K562 (cell line): ENCODE measurements around the gene AFF1. TPM values are rescaled to one million over a fixed set of nuclear protein-coding genes. Genes with fewer than 3 reads are reported as not detected.

Source experiments
- ATAC-seq: fragments of 200-7000 bp; cut with Tn5 transposase; 3 replicates; pipeline ENCODE4 v1.9.1; 2020; ENCODE audit warnings: moderate library complexity
- BruUV-seq: library from RNA; stranded (reverse); fragments of 400-500 nt; replicated peaks from 2 replicates; lab custom pipeline; 2021; lab: Mats Ljungman, UMichigan
- CTCF ChIA-PET: fragments of 300-600 bp; formaldehyde crosslinking; extraction: SDS; loops from one replicate; lab custom pipeline; 2021; ENCODE audit warnings: low intra/inter-chr PET ratio; lab: Yijun Ruan, JAX
- POLR2A ChIA-PET: fragments of 300-600, 350-650 bp; sonication (Branson Sonifier 250); formaldehyde crosslinking; extraction: SDS; loops from one replicate; lab custom pipeline; 2021; ENCODE audit warnings: antibody characterized with exemption, inconsistent platforms; lab: Yijun Ruan, JAX
- DNase-seq, 4 experiments: peaks; one replicate each; pipeline versions ENCODE4 v3.0.0 to v3.0.0-alpha.2; 2011 to 2018; ENCODE audit warnings: low spot score in 3 of 4, mixed read lengths in 3 of 4; ENCODE audit errors: extremely low read depth in 1 of 4
- FAIRE-seq: peaks from 2 replicates; lab custom pipeline; 2011; peaks lifted over from hg19 to GRCh38; lab: Jason Lieb, UNC
- H2AFZ ChIP-seq: 2 replicates; pipeline ENCODE4 v1.6.0; 2011; ENCODE audit warnings: low read depth, low read length, control low read depth, inconsistent platforms
- H3K27ac ChIP-seq: fragments of 200-600 bp; 3 replicates; pipeline ENCODE4 v1.8.0; 2011; ENCODE audit warnings: low read depth, mild to moderate bottlenecking, control low read depth, inconsistent platforms, low read length, moderate library complexity, mixed read lengths; ENCODE audit errors: extremely low read depth
- H3K27me3 ChIP-seq, 2 experiments: fragments of 300-600 bp in 1 of 2; 2 replicates in 1 of 2; 3 replicates in 1 of 2; pipeline versions ENCODE4 v1.6.0 to v1.8.0; 2011; ENCODE audit warnings: inconsistent platforms in 2 of 2, low read length in 2 of 2, mild to moderate bottlenecking in 1 of 2, mixed read lengths in 1 of 2, moderate library complexity in 1 of 2; ENCODE audit not compliant: control insufficient read depth in 2 of 2, insufficient read depth in 2 of 2
- H3K36me3 ChIP-seq: fragments of 300-600 bp; 3 replicates; pipeline ENCODE4 v1.8.0; 2011; ENCODE audit warnings: mild to moderate bottlenecking, low read length, inconsistent platforms; ENCODE audit not compliant: control insufficient read depth, insufficient read depth
- H3K4me1 ChIP-seq, 2 experiments: fragments of 200-600 bp in 1 of 2; replicated peaks in 1 of 2; 2 replicates in 1 of 2; 3 replicates in 1 of 2; pipeline versions ENCODE4 v1.5.1 to v1.8.0; 2011; ENCODE audit warnings: inconsistent platforms in 2 of 2, low read length in 2 of 2, mild to moderate bottlenecking in 1 of 2, mixed read lengths in 1 of 2, moderate library complexity in 1 of 2; ENCODE audit not compliant: control insufficient read depth in 2 of 2, insufficient read depth in 2 of 2
- H3K4me2 ChIP-seq: 2 replicates; pipeline ENCODE4 v1.6.1; 2011; ENCODE audit warnings: low read length, control low read depth, inconsistent platforms, mixed read lengths; ENCODE audit not compliant: insufficient read depth
- H3K4me3 ChIP-seq: fragments of 200-600 bp; sonication (generic), shearing (Covaris generic); 2 replicates; pipeline ENCODE4 v1.5.1; 2016; ENCODE audit warnings: control low read depth, inconsistent platforms
- H3K79me2 ChIP-seq: fragments of 200-600 bp; 3 replicates; pipeline ENCODE4 v1.8.0; 2011; ENCODE audit warnings: low read length, inconsistent platforms; ENCODE audit not compliant: control insufficient read depth, insufficient read depth
- H3K9ac ChIP-seq, 2 experiments: 2 replicates each; pipeline versions ENCODE4 v1.6.0 to v1.6.1; 2011; ENCODE audit warnings: low read depth in 2 of 2, low read length in 2 of 2, control low read depth in 1 of 2, inconsistent platforms in 1 of 2, mild to moderate bottlenecking in 1 of 2, mixed read lengths in 1 of 2; ENCODE audit not compliant: insufficient read depth in 1 of 2
- H3K9me1 ChIP-seq: one replicate; pipeline ENCODE4 v1.6.0; 2011; ENCODE audit warnings: inconsistent platforms, mild to moderate bottlenecking, low read length, moderate library complexity; ENCODE audit not compliant: control insufficient read depth, insufficient read depth
- H3K9me3 ChIP-seq: replicated peaks from 2 replicates; pipeline ENCODE4 v1.5.1; 2011; ENCODE audit warnings: low read depth, low read length, inconsistent platforms; ENCODE audit not compliant: control insufficient read depth, insufficient read depth
- H4K20me1 ChIP-seq: replicated peaks from 2 replicates; pipeline ENCODE4 v1.6.1; 2011; ENCODE audit warnings: low read length, inconsistent platforms, mixed read lengths; ENCODE audit not compliant: control insufficient read depth, insufficient read depth
- ARID2 ChIP-seq: fragments of 450-650 bp; IDR thresholded peaks from 2 replicates; pipeline ENCODE4 v1.6.1; 2017; ENCODE audit warnings: antibody characterized with exemption, mild to moderate bottlenecking
- EZH2 ChIP-seq: IDR thresholded peaks from 2 replicates; pipeline ENCODE4 v1.6.1; 2012; ENCODE audit warnings: low read depth, mild to moderate bottlenecking, inconsistent platforms, low read length, borderline replicate concordance
- ZBED1 ChIP-seq: IDR thresholded peaks from 2 replicates; pipeline ENCODE4 v1.6.1; 2014
- ZNF24 ChIP-seq: fragments of 450-650 bp; IDR thresholded peaks from 2 replicates; pipeline ENCODE4 v1.6.1; 2016
- WGBS: fragments of 100-300 bp; shearing (Covaris generic); methylation state at CpG from one replicate; pipeline ENCODE4 v1.1.6; 2016; ENCODE audit warnings: low coverage, mixed read lengths; ENCODE audit not compliant: insufficient coverage; ENCODE audit errors: missing lambda C conversion rate; 5-methylcytosine and 5-hydroxymethylcytosine counted together
- in situ Hi-C: fragments of 300-500 bp; cut with MboI; formaldehyde crosslinking; loops from 4 replicates; pipeline ENCODE4 v1.15.0; 2018; ENCODE audit warnings: inconsistent platforms, mixed read lengths
- intact Hi-C: fragments of 100-400 bp; cut with micrococcal nuclease; formaldehyde crosslinking; loops from 2 replicates; pipeline ENCODE4 v1.14.2; 2022
- polyA plus RNA-seq, 8 experiments: library from polyadenylated mRNA; depleted of rRNA in 4 of 8; stranded (reverse) in 5 of 8; unstranded in 3 of 8; fragments of >200 nt; fragmentation: Nextera tagmentation in 2 of 8; fragmentation: Illumina TruSeq in 1 of 8; extraction: Ambion mirVana in 2 of 8; extraction: Trizol in 1 of 8; gene quantifications; 2 replicates each; pipeline versions ENCODE4 v1.2.1 to v1.2.3, GENCODE V29; 2011 to 2014; ENCODE audit warnings: inconsistent platforms in 1 of 8, missing spikeins in 1 of 8
- total RNA-seq, 7 experiments: library from RNA; depleted of rRNA in 6 of 7; stranded (reverse); fragments of >200 nt in 6 of 7; fragmentation: Illumina TruSeq in 2 of 7; extraction: Trizol in 2 of 7; gene quantifications; 2 replicates each; pipeline versions ENCODE4 v1.2.1 to v1.2.3, GENCODE V29; 2011 to 2021; ENCODE audit warnings: low replicate concordance in 1 of 7

AFF1 gene
- total and polyA plus RNA-seq, 9 of the 15 experiments (the other 6 are each of a cell fraction or from before 2014, with no cell fraction given), result 4.1 to 47.5 (median 17.2) TPM

- Histone ChIP-seq H2AFZ (no peak overlapping the region), H3K9me3 (no peaks in the 10 kb centered on the region), H4K20me1 (peaks cover 25% of the 10 kb centered on the region; the same call in 1 of the 2 replicates), H3K4me2 (no peak overlapping the region), H3K27ac (no peak overlapping the region), H3K4me1 (peaks cover 10 to 35% of the 10 kb centered on the region in 2 experiments; a peak in 4 of 5 replicates), H3K36me3 (peaks cover 14% of the 10 kb centered on the region; the same call in 2 of the 3 replicates), H3K4me3 (no peak overlapping the region), H3K9ac (no peak overlapping the region), H3K79me2 (peaks cover 98% of the 10 kb centered on the region), H3K9me1 (no peaks in the 10 kb centered on the region), H3K27me3 (no peaks in the 10 kb centered on the region)
- 64% methylated on average over 1 of the region's 1 CpG for WGBS
- ChIA-PET CTCF (no interaction called here), POLR2A (interaction anchor here (1.4 kb wide), 2 partner anchors 10 to 12 kb away, joined by 3 to 7 read pairs; no protein-coding TSS in a partner anchor)
- in situ Hi-C loops (no loop called here), intact Hi-C loops (no loop called here)
- DNase-seq, result no peak
- FAIRE-seq, result no peak
- TF ChIP-seq ZNF24 (no peak), ARID2 (no peak), ZBED1 (no peak)
- ATAC-seq, result peak; percentile 38
- no TSS peak for BruUV-seq
These were observed 107.4 kb downstream of the AFF1 start for GRCh38 chr4:87042221-87042620.

GRCh38 chr4:87042986-87043820 lies 108.4 kb downstream of the AFF1 start:
- H3K79me2 ChIP-seq, result peaks cover 98% of the 10 kb centered on the region

More at GRCh38 chr4:87042986-87043820, 108.4 kb downstream of the AFF1 start:
- peaks cover 20% of the 10 kb centered on the region; the same call in 1 of the 2 replicates for H4K20me1 ChIP-seq
- ChIA-PET POLR2A (interaction anchor here (0.8 to 1.7 kb wide), 4 partner anchors 11 to 15 kb away, joined by 3 to 5 read pairs (median 3); no protein-coding TSS in a partner anchor), CTCF (no interaction called here)
- intact Hi-C loops (no loop called here), in situ Hi-C loops (no loop called here)
- H3K9me1 ChIP-seq, result no peaks in the 10 kb centered on the region
- no peak overlapping the region for H3K9ac ChIP-seq
- WGBS, result 62% methylated on average over 4 of the region's 4 CpGs
- no TSS peak for BruUV-seq
- no peak for TF ChIP-seq EZH2
- ATAC-seq (peak; percentile 30), FAIRE-seq (no peak), DNase-seq (no peak)
- H3K27ac ChIP-seq, result no peak overlapping the region
- H3K4me2 ChIP-seq, result no peak overlapping the region
- H3K9me3 ChIP-seq, result no peaks in the 10 kb centered on the region
- peaks cover 7 to 34% of the 10 kb centered on the region in 2 experiments; a peak in 4 of 5 replicates for H3K4me1 ChIP-seq
- peaks cover 22% of the 10 kb centered on the region; the same call in 2 of the 3 replicates for H3K36me3 ChIP-seq
- H2AFZ ChIP-seq, result no peak overlapping the region
- no peaks in the 10 kb centered on the region for H3K27me3 ChIP-seq
- H3K4me3 ChIP-seq, result no peak overlapping the region
